HG03520 (cell line): ENCODE results near the gene KIAA1549.

ENCODE experiments used
- ATAC-seq: cut with Tn5 transposase; IDR thresholded peaks from one replicate; pipeline ENCODE4 v1.9.1; 2021; ENCODE audit warnings: mild to moderate bottlenecking, moderate library complexity; ENCODE audit not compliant: unreplicated experiment

The KIAA1549 gene

DNA sequence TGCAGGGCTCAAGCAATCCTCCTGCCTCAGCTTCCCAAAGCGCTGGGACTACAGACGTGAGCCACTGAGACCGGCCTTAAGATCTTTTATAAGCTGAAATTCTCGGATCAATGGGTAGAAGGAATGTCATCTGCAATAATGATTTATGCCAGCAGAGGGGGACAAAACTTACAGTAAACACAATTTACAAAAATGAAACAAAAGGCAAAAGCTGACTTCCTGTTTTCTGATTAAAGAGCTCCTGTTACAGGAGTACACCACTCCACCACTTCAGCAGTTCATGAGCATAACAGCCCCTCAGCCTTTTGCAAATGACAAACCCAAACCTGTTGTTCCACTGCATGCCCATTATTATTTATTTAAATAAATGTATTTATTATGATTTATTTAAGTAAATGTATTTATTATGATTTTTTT lies 94.7 kb downstream of the KIAA1549 start:
- ATAC-seq = peak; percentile 85

DNA sequence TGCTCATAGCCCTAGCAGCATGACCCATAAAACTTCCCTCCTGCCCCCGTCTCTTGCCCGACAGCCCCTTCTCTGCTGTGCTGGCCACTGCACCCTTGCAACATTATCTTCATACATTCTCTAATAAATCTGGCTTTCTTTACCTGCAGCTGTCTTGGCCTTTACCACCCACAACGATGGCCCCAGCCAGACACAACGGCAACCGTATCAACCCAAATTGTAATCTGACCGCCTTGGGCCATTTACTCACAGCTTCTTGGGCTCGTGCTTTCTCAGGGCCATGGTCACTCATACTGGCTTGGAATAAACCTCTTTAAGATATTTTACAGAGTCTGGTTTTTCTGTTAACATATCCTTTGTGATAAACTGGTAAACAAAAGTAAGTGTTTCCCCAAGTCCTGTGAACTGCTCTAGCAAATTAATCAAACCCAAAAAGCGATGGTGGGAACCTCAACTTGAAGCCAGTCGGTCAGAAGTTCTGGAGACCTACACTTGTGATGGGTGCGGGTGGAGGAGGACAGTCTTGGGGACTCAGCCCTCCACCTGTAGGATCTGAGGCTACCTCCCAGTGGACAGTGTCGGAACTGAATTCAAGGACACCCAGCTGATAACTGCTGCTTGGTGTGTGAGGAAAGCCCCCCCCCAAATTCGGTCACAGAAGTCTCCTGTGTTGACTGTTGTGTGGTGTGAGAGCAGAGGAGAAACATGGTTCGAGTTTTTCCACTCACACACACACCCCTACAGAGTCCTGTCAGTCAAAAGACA lies 95.6 kb downstream of the KIAA1549 start:
- ATAC-seq = no peak

DNA sequence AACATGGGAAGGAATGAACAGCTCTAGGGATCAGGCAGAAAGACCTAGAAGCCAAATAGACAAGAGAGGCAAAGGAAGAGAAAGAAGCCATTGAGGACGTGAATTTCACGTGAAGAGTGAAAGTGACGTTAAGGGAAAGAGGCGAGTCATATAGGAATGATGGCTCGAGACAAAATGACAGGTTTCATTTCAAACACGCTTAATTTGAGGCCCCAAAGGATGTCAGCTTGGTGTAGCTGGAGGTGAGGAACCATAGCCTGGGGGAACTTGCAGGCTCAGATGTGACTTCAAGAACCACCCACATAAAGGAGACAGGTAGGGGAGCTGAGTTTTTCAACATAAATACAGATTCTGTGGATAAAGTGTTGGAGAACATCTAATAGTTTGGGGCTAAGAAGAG lies 98.9 kb downstream of the KIAA1549 start:
- no peak for ATAC-seq

DNA sequence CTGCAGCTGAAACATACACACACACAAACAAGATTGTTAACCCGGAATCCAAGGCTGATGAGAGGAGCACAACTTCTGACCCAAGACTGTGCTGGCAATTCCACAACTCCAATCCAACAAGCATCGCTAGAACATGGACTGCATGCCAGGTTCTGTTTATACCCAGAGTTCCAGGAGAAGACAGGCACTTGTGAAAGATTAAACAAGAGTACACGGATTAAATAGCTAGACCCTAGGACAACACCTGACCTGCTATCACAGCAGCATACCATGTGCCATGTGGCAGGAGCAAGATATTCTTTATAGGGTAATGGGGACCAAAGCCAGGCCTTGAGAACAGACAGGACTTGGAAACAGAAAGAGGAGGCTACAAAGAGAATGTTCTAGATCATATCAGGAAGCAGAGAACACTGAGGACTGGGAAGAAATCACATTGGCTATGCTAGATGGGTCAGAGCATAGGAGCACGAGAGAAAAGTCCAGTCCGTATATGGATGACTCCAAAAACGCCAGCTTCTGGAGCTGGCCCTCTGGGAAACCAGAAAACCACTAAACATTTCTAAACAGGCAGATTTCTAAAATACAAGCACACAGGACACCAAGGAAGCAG lies 99.5 kb downstream of the KIAA1549 start:
- no peak for ATAC-seq

DNA sequence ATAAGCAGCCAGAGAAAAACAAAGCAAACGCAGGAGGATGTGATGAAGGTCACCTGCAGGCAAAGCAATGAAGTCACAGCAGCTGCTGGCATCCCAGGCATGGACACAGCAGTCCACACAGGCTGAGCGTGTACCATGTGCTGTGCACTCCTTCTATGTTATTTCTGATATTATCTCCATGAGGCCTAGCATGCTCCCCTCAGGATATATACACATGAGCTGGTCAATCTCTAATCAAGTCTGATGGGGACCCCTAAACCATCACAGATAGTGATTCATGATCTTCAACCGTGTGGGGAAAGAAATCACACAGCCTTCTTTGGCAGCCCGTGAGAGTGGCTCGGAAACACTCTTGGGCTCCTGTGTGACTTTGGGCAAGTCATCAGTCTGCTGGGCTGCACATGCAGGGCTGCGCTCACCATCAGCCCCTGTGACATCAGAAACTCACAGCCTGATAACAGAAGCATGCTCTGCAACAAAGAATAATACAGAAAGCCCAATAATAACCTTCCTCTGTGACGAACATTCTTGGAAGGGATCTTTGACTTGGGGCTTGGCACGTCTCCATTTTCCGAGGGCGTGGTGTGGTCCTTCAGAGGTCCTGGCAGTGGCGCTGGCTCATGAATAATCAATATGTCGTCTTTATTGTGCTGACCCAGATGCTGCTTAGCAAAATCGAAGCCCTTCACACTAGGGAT lies 100.2 kb downstream of the KIAA1549 start:
- ATAC-seq = no peak

DNA sequence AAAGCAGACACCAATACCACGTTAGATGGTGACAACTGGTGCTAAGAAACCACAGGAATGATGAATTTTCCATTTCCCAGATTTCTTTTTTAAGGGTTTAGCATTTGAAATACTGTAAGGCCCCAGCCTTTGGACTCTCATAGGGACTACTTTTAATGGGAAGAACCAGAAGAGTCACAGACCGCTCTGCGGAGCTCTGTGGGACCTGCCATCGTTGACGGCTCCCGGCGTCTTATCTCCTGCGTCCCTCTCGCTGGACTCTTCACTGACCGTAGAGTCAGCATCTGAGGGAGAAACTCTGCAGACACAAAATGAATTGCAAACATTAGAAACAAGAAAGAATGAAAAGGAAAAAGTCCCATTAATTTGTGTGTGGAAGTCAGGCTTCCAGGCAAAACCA lies 101.8 kb downstream of the KIAA1549 start:
- ATAC-seq = no peak

DNA sequence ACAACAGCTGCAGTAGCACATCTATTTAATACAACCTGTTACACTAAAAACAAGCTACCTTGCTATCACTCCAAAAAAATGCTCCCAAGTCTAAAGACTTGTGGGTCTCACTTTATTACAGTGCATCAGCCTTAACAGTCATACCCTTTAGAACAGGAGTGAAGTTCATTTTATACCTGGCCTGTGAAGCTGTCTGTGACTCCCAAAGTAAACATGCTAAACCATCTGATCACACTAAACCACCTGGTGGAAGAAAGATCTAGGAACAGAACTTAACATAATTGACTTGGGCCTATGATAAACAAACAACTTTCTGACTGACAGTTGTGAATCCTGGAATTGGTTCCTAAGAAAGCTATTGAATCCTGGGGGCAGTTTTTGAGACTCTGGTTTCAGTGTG lies 102.3 kb downstream of the KIAA1549 start:
- no peak for ATAC-seq

GRCh38 chr7:138878051-138878450 lies 103.1 kb downstream of the KIAA1549 start:
- ATAC-seq = no peak

DNA sequence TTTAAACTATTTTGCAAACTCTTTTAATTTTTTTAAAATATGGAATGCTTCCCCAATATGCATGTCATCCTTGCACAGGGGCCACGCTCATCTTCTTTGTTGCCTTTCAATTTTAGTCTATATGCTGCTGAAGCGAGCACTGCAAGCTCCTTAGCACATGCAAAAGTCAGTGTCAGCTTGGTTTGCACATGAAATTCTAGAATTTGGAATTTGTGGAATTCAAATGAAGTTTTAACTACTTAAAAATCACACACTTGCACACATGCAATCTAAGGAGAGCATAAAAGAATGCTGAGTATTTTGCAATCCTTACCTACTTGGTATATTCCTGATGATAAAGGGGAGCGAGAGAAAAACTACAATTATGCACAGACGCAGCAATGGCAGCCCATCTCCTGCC lies 104.9 kb downstream of the KIAA1549 start:
- no peak for ATAC-seq

DNA sequence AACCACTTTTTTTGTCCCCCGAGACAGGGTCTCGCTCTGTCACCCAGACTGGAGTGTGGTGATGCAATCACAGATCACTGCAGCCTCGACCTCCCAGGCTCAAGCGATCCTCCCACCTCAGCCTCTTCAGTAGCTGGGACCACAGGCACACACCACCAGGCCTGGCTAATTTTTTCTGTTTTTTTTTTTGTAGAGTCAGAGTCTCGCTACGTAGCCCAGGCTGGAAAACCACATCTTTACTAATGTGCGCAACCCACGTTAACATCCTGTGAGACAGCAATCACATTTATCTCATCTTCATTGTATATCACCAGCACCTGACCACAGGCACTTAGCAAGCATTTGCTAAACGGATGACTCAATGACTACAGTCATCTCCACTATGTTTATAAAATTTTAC lies 105.4 kb downstream of the KIAA1549 start:
- ATAC-seq = no peak

GRCh38 chr7:138873220-138873892 lies 107.8 kb downstream of the KIAA1549 start:
- no peak for ATAC-seq

- no peak for ATAC-seq
Measured at GRCh38 chr7:138872576-138872975, 108.6 kb downstream of the KIAA1549 start.

GRCh38 chr7:138871814-138872090 lies 109.4 kb downstream of the KIAA1549 start:
- ATAC-seq = no peak

GRCh38 chr7:138871065-138871813 lies 110.0 kb downstream of the KIAA1549 start:
- no peak for ATAC-seq

DNA sequence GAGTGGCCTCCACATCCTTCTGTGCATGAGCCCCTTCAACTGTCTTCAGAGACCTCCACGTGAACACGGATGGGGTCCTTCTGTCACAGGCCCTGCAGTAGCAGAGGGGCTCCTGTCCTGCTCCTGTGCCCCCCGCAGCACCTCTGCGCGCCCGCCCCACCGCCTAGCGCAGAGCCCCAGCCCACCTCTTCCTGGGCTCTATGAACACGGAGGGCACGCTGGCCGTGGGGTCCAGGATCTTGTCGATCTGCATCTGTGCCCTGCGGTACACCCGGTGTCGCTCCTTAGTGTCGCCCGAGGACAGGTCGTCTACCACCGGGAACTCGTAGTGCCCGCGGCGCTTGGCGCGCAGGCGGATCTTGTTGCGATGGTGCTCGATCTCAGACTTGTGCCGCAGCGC lies 111.8 kb downstream of the KIAA1549 start:
- ATAC-seq = no peak

DNA sequence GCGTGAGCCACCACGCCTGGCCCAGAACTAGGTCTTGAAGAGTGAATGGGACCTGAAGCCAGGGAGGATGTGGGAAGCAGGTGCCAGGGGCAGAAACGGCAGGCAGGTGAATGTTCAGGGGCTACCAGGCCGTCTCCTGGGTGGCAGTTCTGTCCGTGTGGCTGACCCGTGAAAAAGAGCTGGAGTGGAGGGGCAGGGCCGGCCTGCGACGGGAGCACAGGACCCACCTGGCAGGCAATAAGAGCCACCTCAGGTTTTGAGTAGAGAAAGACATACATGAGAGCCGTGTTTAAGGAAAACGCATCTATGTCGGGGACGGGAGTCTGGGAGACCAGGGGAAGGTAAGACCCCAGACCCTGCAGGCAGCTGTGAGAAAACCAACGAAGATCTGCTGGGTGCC lies 112.5 kb downstream of the KIAA1549 start:
- no peak for ATAC-seq

GRCh38 chr7:138867744-138868143 lies 113.4 kb downstream of the KIAA1549 start:
- no peak for ATAC-seq

- ATAC-seq = no peak
Measured at GRCh38 chr7:138866353-138866752, 114.8 kb downstream of the KIAA1549 start.

DNA sequence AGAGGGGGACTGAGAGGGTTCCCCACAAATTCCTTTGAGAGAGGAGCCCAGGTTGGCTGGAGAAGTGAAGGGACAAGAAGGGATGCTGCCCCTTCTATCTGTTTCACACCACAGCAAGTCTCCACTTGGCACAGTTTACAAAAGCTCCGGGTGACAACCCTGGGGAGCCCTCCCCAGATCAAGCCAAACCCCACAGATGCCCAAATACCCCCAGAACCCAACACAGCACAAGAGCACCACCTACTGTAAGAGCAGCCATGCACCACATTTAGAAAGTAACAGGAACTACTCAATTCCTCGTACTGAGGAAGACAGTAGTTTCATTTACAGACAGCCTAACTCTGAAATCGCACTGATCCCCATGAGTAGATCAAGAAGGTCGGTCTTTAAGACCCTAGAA lies 115.3 kb downstream of the KIAA1549 start:
- ATAC-seq = no peak

DNA sequence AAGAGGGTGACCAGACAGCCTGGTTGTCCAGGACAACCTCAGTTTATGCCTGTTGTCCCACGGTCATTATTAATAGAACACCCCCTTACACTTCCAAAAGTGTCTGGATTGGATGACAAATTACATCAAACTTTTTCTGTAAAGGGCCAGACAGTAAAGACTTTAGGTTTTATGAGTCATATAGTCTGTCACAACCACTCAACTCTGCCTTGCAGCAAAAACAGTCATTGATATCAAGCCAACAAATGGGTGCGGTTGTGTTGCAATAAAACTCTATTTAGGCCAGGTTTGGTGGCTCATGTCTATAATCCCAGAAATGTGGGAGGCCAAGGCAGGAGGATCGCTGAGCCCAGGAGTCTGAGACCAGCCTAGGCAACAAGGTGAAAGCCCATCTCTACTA lies 116.5 kb downstream of the KIAA1549 start:
- no peak for ATAC-seq

GRCh38 chr7:138863931-138864330 lies 117.3 kb downstream of the KIAA1549 start:
- ATAC-seq = no peak
